GM23338 (cell line): ENCODE data around the gene NFIA. TPM values are rescaled to one million over a fixed set of nuclear protein-coding genes. Genes with fewer than 3 reads are reported as not detected.

Experiments used
- ATAC-seq: fragments of 200-7000 bp; cut with Tn5 transposase; 3 replicates; pipeline ENCODE4 v1.9.1; 2020
- DNase-seq: peaks from one replicate; pipeline ENCODE4 v3.0.0-alpha.2; 2015; ENCODE audit warnings: low spot score
- H2AFZ ChIP-seq: fragments of 200-600 bp; sonication (generic); 2 replicates; pipeline ENCODE4 v1.8.0; 2016; ENCODE audit warnings: antibody characterized with exemption, mild to moderate bottlenecking, moderate library complexity
- H3F3A ChIP-seq: fragments of 200-600 bp; sonication (generic); replicated peaks from 2 replicates; pipeline ENCODE4 v1.8.0; 2017; ENCODE audit warnings: antibody characterized with exemption, mixed run types, low read depth
- H3K27ac ChIP-seq: fragments of 200-600 bp; sonication (generic); 2 replicates; pipeline ENCODE4 v1.6.1; 2016; ENCODE audit warnings: low read depth
- H3K27me3 ChIP-seq: fragments of 200-600 bp; sonication (generic); 2 replicates; pipeline ENCODE4 v1.8.0; 2016; ENCODE audit warnings: mild to moderate bottlenecking, mixed run types, moderate library complexity; ENCODE audit not compliant: insufficient read depth
- H3K36me3 ChIP-seq: fragments of 200-600 bp; sonication (generic); 2 replicates; pipeline ENCODE4 v1.8.0; 2016; ENCODE audit warnings: mild to moderate bottlenecking; ENCODE audit not compliant: insufficient read depth
- H3K4me1 ChIP-seq: fragments of 200-600 bp; sonication (generic); 2 replicates; pipeline ENCODE4 v1.8.0; 2016; ENCODE audit warnings: mild to moderate bottlenecking, moderate library complexity; ENCODE audit not compliant: insufficient read depth
- H3K4me2 ChIP-seq: fragments of 200-600 bp; sonication (generic); 2 replicates; pipeline ENCODE4 v1.7.1; 2017; ENCODE audit warnings: mixed run types
- H3K4me3 ChIP-seq: fragments of 200-600 bp; sonication (generic); 2 replicates; pipeline ENCODE4 v1.6.1; 2016; ENCODE audit warnings: mixed run types
- H3K79me2 ChIP-seq: fragments of 200-600 bp; sonication (generic); replicated peaks from 2 replicates; pipeline ENCODE4 v1.8.0; 2017; ENCODE audit warnings: mild to moderate bottlenecking; ENCODE audit not compliant: insufficient read depth
- H3K9me2 ChIP-seq: fragments of 200-600 bp; sonication (generic); 2 replicates; pipeline ENCODE4 v1.8.0; 2017; ENCODE audit not compliant: insufficient read depth
- H4K20me1 ChIP-seq: fragments of 200-600 bp; sonication (generic); replicated peaks from 2 replicates; pipeline ENCODE4 v1.8.0; 2017; ENCODE audit warnings: mild to moderate bottlenecking; ENCODE audit not compliant: insufficient read depth
- H3K27ac Mint-ChIP-seq: 2 replicates; pipeline ENCODE4 v1.8.0; 2020; ENCODE audit warnings: inconsistent platforms, mild to moderate bottlenecking, moderate library complexity, mixed read lengths
- H3K27me3 Mint-ChIP-seq: 3 replicates; pipeline ENCODE4 v1.8.0; 2022; ENCODE audit warnings: low read depth, mild to moderate bottlenecking, moderate library complexity, mixed read lengths, inconsistent platforms; ENCODE audit not compliant: insufficient read depth, poor library complexity
- H3K36me3 Mint-ChIP-seq: 3 replicates; pipeline ENCODE4 v1.8.0; 2021; ENCODE audit warnings: low read depth, mild to moderate bottlenecking, inconsistent platforms, moderate library complexity, mixed read lengths
- H3K4me1 Mint-ChIP-seq: 3 replicates; pipeline ENCODE4 v1.8.0; 2020; ENCODE audit warnings: mild to moderate bottlenecking, inconsistent platforms, mixed read lengths
- H3K4me3 Mint-ChIP-seq: 3 replicates; pipeline ENCODE4 v1.8.0; 2021; ENCODE audit warnings: moderate library complexity, mild to moderate bottlenecking, inconsistent platforms, mixed read lengths
- H3K9me3 Mint-ChIP-seq: 3 replicates; pipeline ENCODE4 v1.8.0; 2020; ENCODE audit warnings: moderate library complexity, mild to moderate bottlenecking, inconsistent platforms, mixed read lengths
- CREB1 ChIP-seq: fragments of 250-450 bp; sonication (Bioruptor Pico); IDR thresholded peaks from 2 replicates; pipeline ENCODE4 v1.5.0; 2020; ENCODE audit warnings: low read depth, mild to moderate bottlenecking, moderate library complexity
- CTCF ChIP-seq, 2 experiments: fragments of 200-600 bp in 1 of 2; sonication (generic) in 1 of 2; conservative IDR thresholded peaks; 2 replicates each; pipeline versions ENCODE4 v1.5.1 to v1.6.1; 2016 to 2017; ENCODE audit warnings: antibody characterized with exemption in 2 of 2, low read depth in 2 of 2, mild to moderate bottlenecking in 2 of 2, moderate library complexity in 1 of 2
- ETS1 ChIP-seq: IDR thresholded peaks from 2 replicates; pipeline ENCODE4 v1.6.1; 2016; ENCODE audit warnings: antibody characterized with exemption
- EZH2 ChIP-seq: fragments of 200-600 bp; sonication (generic); IDR thresholded peaks from one replicate; pipeline ENCODE4 v1.8.0; 2017; ENCODE audit warnings: antibody characterized with exemption, mild to moderate bottlenecking, low read depth; ENCODE audit not compliant: unreplicated experiment
- EZH2phosphoT487 ChIP-seq: fragments of 200-600 bp; sonication (generic); IDR thresholded peaks from one replicate; pipeline ENCODE4 v1.8.1; 2018; ENCODE audit warnings: antibody characterized with exemption; ENCODE audit not compliant: unreplicated experiment
- JUNB ChIP-seq: IDR thresholded peaks from one replicate; pipeline ENCODE4 v1.6.1; 2016; ENCODE audit warnings: antibody characterized with exemption; ENCODE audit not compliant: unreplicated experiment
- NANOG ChIP-seq: IDR thresholded peaks from 2 replicates; pipeline ENCODE4 v1.6.1; 2016; ENCODE audit warnings: antibody characterized with exemption, borderline replicate concordance
- POLR2AphosphoS5 ChIP-seq: IDR thresholded peaks from 2 replicates; pipeline ENCODE4 v1.6.1; 2016; ENCODE audit warnings: antibody characterized with exemption, low read depth
- REST ChIP-seq: IDR thresholded peaks from one replicate; pipeline ENCODE4 v1.6.1; 2018; ENCODE audit warnings: antibody characterized with exemption; ENCODE audit not compliant: unreplicated experiment
- STAT1 ChIP-seq: IDR thresholded peaks from one replicate; pipeline ENCODE4 v1.6.1; 2016; ENCODE audit warnings: antibody characterized with exemption; ENCODE audit not compliant: unreplicated experiment
- ZNF114 ChIP-seq: fragments of 250-450 bp; sonication (Bioruptor Pico); IDR thresholded peaks from 2 replicates; pipeline ENCODE4 v1.5.0; 2020; ENCODE audit warnings: mild to moderate bottlenecking, moderate library complexity
- ZNF331 ChIP-seq: fragments of 250-450 bp; sonication (Bioruptor Pico); IDR thresholded peaks from 2 replicates; pipeline ENCODE4 v1.5.0; 2020; ENCODE audit warnings: low read depth, mild to moderate bottlenecking, moderate library complexity
- ZNF462 ChIP-seq: fragments of 250-450 bp; sonication (Bioruptor Pico); IDR thresholded peaks from 2 replicates; pipeline ENCODE4 v1.5.0; 2020; ENCODE audit warnings: mild to moderate bottlenecking, moderate library complexity
- polyA plus RNA-seq: library from polyadenylated mRNA; unstranded; fragments of >200 nt; fragmentation: Nextera tagmentation; extraction: Ambion mirVana; gene quantifications from 2 replicates; pipeline ENCODE4 v1.2.1, GENCODE V29; 2016
- total RNA-seq: library from RNA; depleted of rRNA; stranded (reverse); fragments of >200 nt; shearing (Covaris generic); gene quantifications from 2 replicates; pipeline ENCODE4 v1.2.3, GENCODE V29; 2014

The NFIA gene
- total and polyA plus RNA-seq, 2 experiments from 2014 or later, result 0.97 to 2.3 TPM

GRCh38 chr1:61138921-61139774 lies 56.8 kb downstream of the NFIA start:
- Histone ChIP-seq H3K4me2 (no peak overlapping the region), H3K27ac (no peak overlapping the region), H2AFZ (no peak overlapping the region), H3K27me3 (no peaks in the 10 kb centered on the region), H4K20me1 (no peaks in the 10 kb centered on the region), H3K4me3 (no peak overlapping the region), H3K4me1 (peaks cover 46% of the 10 kb centered on the region), H3K79me2 (no peaks in the 10 kb centered on the region), H3K9me2 (no peaks in the 10 kb centered on the region), H3F3A (no peaks in the 10 kb centered on the region), H3K36me3 (no peaks in the 10 kb centered on the region)
- Mint-ChIP-seq H3K36me3 (no peaks in the 10 kb centered on the region), H3K4me1 (peaks cover 45% of the 10 kb centered on the region), H3K9me3 (no peaks in the 10 kb centered on the region), H3K27ac (no peak overlapping the region), H3K4me3 (no peak overlapping the region), H3K27me3 (peaks cover 6% of the 10 kb centered on the region)
- ATAC-seq, result peak; percentile 38; the same call in 1 of the 3 replicates
- DNase-seq, result no peak
- TF ChIP-seq JUNB (no peak), EZH2 (no peak), ZNF114 (no peak), ETS1 (no peak), REST (no peak), NANOG (no peak), EZH2phosphoT487 (no peak), POLR2AphosphoS5 (no peak), CREB1 (CRISPR knock-in tag) (no peak), CTCF (conservative IDR thresholded peaks at IDR 0.05; ENCODE audit: low read depth in 2 of 2) (no peak), ZNF462 (no peak), ZNF331 (CRISPR knock-in tag) (no peak), STAT1 (no peak)
